HEK293 (cell line): ENCODE results near the gene LRCH2.

ENCODE experiments used
- CTCF ChIA-PET: fragments of 350-600 bp; formaldehyde crosslinking; extraction: SDS; loops from one replicate; lab custom pipeline; 2021; ENCODE audit warnings: antibody characterized with exemption; lab: Yijun Ruan, JAX
- POLR2A ChIA-PET: fragments of 300-600 bp; formaldehyde crosslinking; extraction: SDS; loops from one replicate; lab custom pipeline; 2020; ENCODE audit warnings: antibody characterized with exemption, inconsistent platforms; lab: Yijun Ruan, JAX
- H3K27ac ChIP-seq: fragments of 200-500 bp; sonication (Bioruptor generic); 2 replicates; pipeline ENCODE4 v1.5.1; 2014; ENCODE audit warnings: low read depth, low read length, control low read depth, inconsistent platforms; ENCODE audit errors: extremely low read depth
- H3K36me3 ChIP-seq, 2 experiments: fragments of 200-500 bp in 1 of 2; sonication (Bioruptor generic) in 1 of 2; 1 replicate in 1 of 2; 2 replicates in 1 of 2; pipeline ENCODE4 v1.5.1; 2014 to 2017; ENCODE audit warnings: inconsistent platforms in 2 of 2, low read length in 2 of 2; ENCODE audit not compliant: control insufficient read depth in 2 of 2, insufficient read depth in 1 of 2
- H3K4me1 ChIP-seq: fragments of 200-500 bp; sonication (Bioruptor generic); 2 replicates; pipeline ENCODE4 v1.5.1; 2014; ENCODE audit warnings: mild to moderate bottlenecking, low read length, inconsistent platforms; ENCODE audit not compliant: control insufficient read depth, insufficient read depth
- H3K4me3 ChIP-seq: 2 replicates; pipeline ENCODE4 v1.5.1; 2011; ENCODE audit warnings: low read depth, mild to moderate bottlenecking, control low read depth, low read length, moderate library complexity
- H3K9me3 ChIP-seq: fragments of 200-500 bp; sonication (Bioruptor generic); 2 replicates; pipeline ENCODE4 v1.5.1; 2014; ENCODE audit warnings: low read depth, low read length, inconsistent platforms; ENCODE audit not compliant: control insufficient read depth, insufficient read depth
- CTCF ChIP-seq: fragments of 450-650 bp; formaldehyde crosslinking; IDR thresholded peaks from 2 replicates; pipeline ENCODE4 v1.5.1; 2016; ENCODE audit warnings: missing biosample characterization, missing genetic modification characterization
- GFI1B ChIP-seq: fragments of 450-650 bp; formaldehyde crosslinking; IDR thresholded peaks from 2 replicates; pipeline ENCODE4 v1.5.1; 2016; ENCODE audit warnings: missing biosample characterization, missing genetic modification characterization
- KLF9 ChIP-seq: fragments of 450-650 bp; formaldehyde crosslinking; IDR thresholded peaks from 2 replicates; pipeline ENCODE4 v1.5.1; 2016; ENCODE audit warnings: missing biosample characterization, missing genetic modification characterization, low read depth
- OSR2 ChIP-seq: fragments of 450-650 bp; formaldehyde crosslinking; IDR thresholded peaks from 2 replicates; pipeline ENCODE4 v1.5.1; 2016; ENCODE audit warnings: missing biosample characterization, missing genetic modification characterization
- PATZ1 ChIP-seq: fragments of 450-650 bp; formaldehyde crosslinking; IDR thresholded peaks from 2 replicates; pipeline ENCODE4 v1.5.1; 2016; ENCODE audit warnings: missing biosample characterization, missing genetic modification characterization
- PRDM1 ChIP-seq: fragments of 450-650 bp; formaldehyde crosslinking; IDR thresholded peaks from 2 replicates; pipeline ENCODE4; 2016; ENCODE audit warnings: missing biosample characterization, missing genetic modification characterization
- PRDM6 ChIP-seq: fragments of 450-650 bp; formaldehyde crosslinking; IDR thresholded peaks from 2 replicates; pipeline ENCODE4 v1.5.1; 2017; ENCODE audit warnings: missing biosample characterization, missing genetic modification characterization
- TCF7L2 ChIP-seq: IDR thresholded peaks from 2 replicates; pipeline ENCODE4 v1.6.1; 2011; ENCODE audit warnings: low read depth, mild to moderate bottlenecking, inconsistent platforms, low read length, moderate library complexity, borderline replicate concordance
- TSHZ1 ChIP-seq: fragments of 450-650 bp; formaldehyde crosslinking; IDR thresholded peaks from 2 replicates; pipeline ENCODE4 v1.5.1; 2016; ENCODE audit warnings: missing biosample characterization, missing genetic modification characterization, borderline replicate concordance
- ZBTB21 ChIP-seq: fragments of 450-650 bp; formaldehyde crosslinking; IDR thresholded peaks from 2 replicates; pipeline ENCODE4 v1.5.1; 2017; ENCODE audit warnings: missing biosample characterization, missing genetic modification characterization
- ZNF175 ChIP-seq: fragments of 450-650 bp; formaldehyde crosslinking; IDR thresholded peaks from 2 replicates; pipeline ENCODE4 v1.5.1; 2016; ENCODE audit warnings: missing biosample characterization, missing genetic modification characterization
- ZNF184 ChIP-seq: fragments of 450-650 bp; IDR thresholded peaks from 2 replicates; pipeline ENCODE4 v1.5.1; 2018; ENCODE audit warnings: missing biosample characterization, mild to moderate bottlenecking, missing genetic modification characterization
- ZNF211 ChIP-seq: fragments of 450-650 bp; formaldehyde crosslinking; IDR thresholded peaks from 2 replicates; pipeline ENCODE4 v1.5.1; 2016; ENCODE audit warnings: low read depth, missing biosample characterization, missing genetic modification characterization
- ZNF221 ChIP-seq: fragments of 450-650 bp; formaldehyde crosslinking; IDR thresholded peaks from 2 replicates; pipeline ENCODE4 v1.5.1; 2017; ENCODE audit warnings: missing biosample characterization, missing genetic modification characterization, borderline replicate concordance
- ZNF23 ChIP-seq: fragments of 450-650 bp; formaldehyde crosslinking; IDR thresholded peaks from 2 replicates; pipeline ENCODE4 v1.5.1; 2016; ENCODE audit warnings: missing biosample characterization, missing genetic modification characterization, borderline replicate concordance
- ZNF302 ChIP-seq: fragments of 450-650 bp; formaldehyde crosslinking; IDR thresholded peaks from 2 replicates; pipeline ENCODE4 v1.5.1; 2016; ENCODE audit warnings: missing biosample characterization, missing genetic modification characterization, low read depth
- ZNF530 ChIP-seq: fragments of 450-650 bp; formaldehyde crosslinking; IDR thresholded peaks from 2 replicates; pipeline ENCODE4 v1.5.1; 2016; ENCODE audit warnings: low read depth, missing biosample characterization, missing genetic modification characterization
- ZNF600 ChIP-seq: fragments of 450-650 bp; formaldehyde crosslinking; IDR thresholded peaks from 2 replicates; pipeline ENCODE4 v1.5.1; 2016; ENCODE audit warnings: missing biosample characterization, missing genetic modification characterization
- ZNF654 ChIP-seq: fragments of 450-650 bp; formaldehyde crosslinking; IDR thresholded peaks from 2 replicates; pipeline ENCODE4 v1.5.1; 2016; ENCODE audit warnings: low read depth, missing biosample characterization, missing genetic modification characterization

Gene LRCH2

GRCh38 chrX:115229337-115230003 lies 4.4 kb downstream of the LRCH2 start (continued):
- TF ChIP-seq TSHZ1 (tag by site-specific recombination) (no peak), ZNF600 (tag by site-specific recombination) (0 out of 2 replicates have a peak, but pooled peaks have one; percentile 43), PRDM6 (tag by site-specific recombination) (peak; percentile 82), ZNF23 (tag by site-specific recombination) (no peak), PATZ1 (no peak), GFI1B (tag by site-specific recombination) (no peak), OSR2 (tag by site-specific recombination) (peak; percentile 28; the same call in 1 of the 2 replicates), ZNF175 (tag by site-specific recombination) (no peak), ZNF221 (tag by site-specific recombination) (no peak), ZBTB21 (tag by site-specific recombination) (no peak), TCF7L2 (0 out of 2 replicates have a peak, but pooled peaks have one; percentile 5), PRDM1 (tag by site-specific recombination) (no peak), ZNF302 (no peak)

GRCh38 chrX:115226929-115227328 lies 7.0 kb downstream of the LRCH2 start:
- Histone ChIP-seq H3K4me3 (no peak overlapping the region), H3K36me3 (no peaks in the 10 kb centered on the region; a peak in 1 of 3 replicates), H3K4me1 (peaks cover 25% of the 10 kb centered on the region; the same call in 1 of the 2 replicates), H3K27ac (no peak overlapping the region), H3K9me3 (no peaks in the 10 kb centered on the region)
- ChIA-PET POLR2A (no interaction called here), CTCF (interaction anchor here (0.6 to 2.0 kb wide), 16 partner anchors 22 to 246 kb away, joined by 3 to 9 read pairs (median 4); no protein-coding TSS in a partner anchor)
- TF ChIP-seq ZNF530 (tag by site-specific recombination) (no peak), KLF9 (tag by site-specific recombination) (no peak), ZNF600 (tag by site-specific recombination) (no peak), ZNF184 (no peak), ZNF211 (tag by site-specific recombination) (no peak), CTCF (tag by site-specific recombination) (peak; percentile 92), ZNF654 (peak; percentile 53)
